Natural killer cell treated with Interleukin-12 subunit alpha and Interleukin-12 subunit beta and Interleukin-15 and Interleukin-18, amount 100 ng/mL, for 72 hours (primary cell): ENCODE measurements around the gene ATG4A. TPM values are rescaled to one million over a fixed set of nuclear protein-coding genes. Genes with fewer than 3 reads are reported as not detected.

ENCODE experiments used
- ATAC-seq, 2 donors: fragments of 150-1000 bp; cut with Tn5 transposase in 1 of 2; sonication (Bioruptor Pico), chemical (Tn5 transposase) in 1 of 2; 2 replicates each; pipeline ENCODE4 v1.10.0; 2021
- DNase-seq: peaks from one replicate; pipeline ENCODE4 v3.0.0; 2022; ENCODE audit warnings: low spot score
- H3K27ac Mint-ChIP-seq, 2 donors: 1 replicate in 1 of 2; 2 replicates in 1 of 2; pipeline ENCODE4 v1.8.0; 2022; ENCODE audit warnings: mixed read lengths in 2 of 2, mild to moderate bottlenecking in 1 of 2, moderate library complexity in 1 of 2
- H3K27me3 Mint-ChIP-seq, 2 donors: 1 replicate in 1 of 2; 2 replicates in 1 of 2; pipeline ENCODE4 v1.8.0; 2022; ENCODE audit warnings: mixed read lengths in 2 of 2
- H3K36me3 Mint-ChIP-seq: one replicate; pipeline ENCODE4 v1.8.0; 2022; ENCODE audit warnings: mixed read lengths
- H3K4me1 Mint-ChIP-seq, 2 donors: 1 replicate in 1 of 2; 2 replicates in 1 of 2; pipeline ENCODE4 v1.8.0; 2022; ENCODE audit warnings: low read depth in 2 of 2, mixed read lengths in 2 of 2, mild to moderate bottlenecking in 1 of 2
- H3K4me3 Mint-ChIP-seq: one replicate; pipeline ENCODE4 v1.8.0; 2022; ENCODE audit warnings: mixed read lengths
- H3K9me3 Mint-ChIP-seq: 2 replicates; pipeline ENCODE4 v1.8.0; 2022; ENCODE audit warnings: mixed read lengths
- total RNA-seq, 2 donors: library from RNA; stranded (reverse); gene quantifications; one replicate each; pipeline ENCODE4 v1.2.3, GENCODE V29; 2022

Gene ATG4A
- total RNA-seq, 2 donors from 2014 or later, result 12.0 to 17.8 TPM

- Mint-ChIP-seq H3K4me3 (no peak overlapping the region), H3K27me3 (no peaks in the 10 kb centered on the region), H3K36me3 (no peaks in the 10 kb centered on the region), H3K27ac (no peak overlapping the region), H3K9me3 (no peaks in the 10 kb centered on the region), H3K4me1 (peaks cover 0 to 5% of the 10 kb centered on the region in 2 donors)
- ATAC-seq, result no peak
- no peak for DNase-seq
Observed at GRCh38 chrX:108088511-108088910, 3.1 kb upstream of the ATG4A start.

DNA sequence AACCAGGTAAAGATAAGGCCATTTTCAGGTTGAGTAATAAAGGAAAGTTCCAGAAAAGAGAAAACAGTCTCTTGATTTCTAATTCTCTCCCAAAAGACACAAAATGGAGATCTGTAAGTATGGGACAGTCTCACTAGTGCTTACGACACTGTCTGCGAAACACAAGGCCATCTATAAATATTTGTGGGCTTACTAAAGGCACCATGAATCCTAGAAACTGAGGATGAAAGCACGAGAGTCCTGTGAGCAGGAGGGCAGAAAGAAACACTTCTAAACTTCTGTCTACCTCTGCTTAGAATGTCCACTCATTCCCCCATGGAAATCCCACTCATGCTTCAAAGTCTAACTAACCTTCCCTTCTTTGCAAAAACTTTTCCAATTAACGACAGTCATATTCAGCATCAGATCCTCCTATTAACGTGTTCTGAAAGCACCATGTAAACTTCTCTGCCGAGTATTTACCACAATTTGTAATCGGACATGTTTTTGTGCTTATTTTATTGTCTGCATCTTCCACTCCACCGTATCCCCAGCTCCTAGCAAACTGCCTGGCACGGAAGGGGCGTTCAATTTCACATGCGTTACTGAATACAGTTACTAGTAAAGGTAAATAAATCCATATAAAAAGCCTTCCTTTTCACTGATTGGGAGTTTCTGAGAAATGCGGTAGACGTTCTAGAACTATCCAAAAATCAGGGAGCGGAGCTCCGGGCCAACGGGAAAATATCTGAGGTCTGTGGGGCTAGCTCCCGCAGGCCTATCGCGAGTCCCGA lies 901 bp upstream of the ATG4A start:
- ATAC-seq, result no peak
- Mint-ChIP-seq H3K4me1 (peaks cover 0 to 13% of the 10 kb centered on the region in 2 donors), H3K4me3 (no peak overlapping the region), H3K36me3 (no peaks in the 10 kb centered on the region), H3K27ac (no peak overlapping the region), H3K9me3 (no peaks in the 10 kb centered on the region), H3K27me3 (no peaks in the 10 kb centered on the region)
- DNase-seq, result no peak

DNA sequence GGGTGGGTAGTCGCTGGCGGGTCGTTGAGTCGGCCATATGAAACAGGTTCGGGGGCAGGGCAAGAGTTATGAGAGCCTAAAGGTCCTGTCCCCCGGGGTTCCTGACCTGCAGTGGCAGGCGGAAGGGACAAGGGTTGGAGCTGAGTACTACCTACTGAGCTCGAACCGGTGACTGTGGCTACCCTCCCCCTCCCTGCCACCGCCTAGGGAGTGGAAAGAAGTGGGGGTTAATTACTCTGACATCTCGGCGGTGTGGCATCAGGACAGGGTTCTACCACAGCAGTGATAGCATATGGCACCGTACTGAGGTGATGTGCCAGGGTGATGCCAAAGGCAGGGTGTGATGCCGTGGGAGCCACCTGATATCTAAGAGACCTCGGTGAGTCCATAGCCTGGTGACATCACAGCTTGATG lies 307 bp downstream of the ATG4A start:
- ATAC-seq (peak; percentile 49 to 52), DNase-seq (no peak)
- H3K9me3 Mint-ChIP-seq, result no peaks in the 10 kb centered on the region
- H3K27ac Mint-ChIP-seq, result no peak overlapping the region
- H3K27me3 Mint-ChIP-seq, result no peaks in the 10 kb centered on the region
- no peak overlapping the region for H3K4me3 Mint-ChIP-seq
- H3K36me3 Mint-ChIP-seq, result no peaks in the 10 kb centered on the region
- H3K4me1 Mint-ChIP-seq, result peaks cover 0 to 13% of the 10 kb centered on the region in 2 donors

DNA sequence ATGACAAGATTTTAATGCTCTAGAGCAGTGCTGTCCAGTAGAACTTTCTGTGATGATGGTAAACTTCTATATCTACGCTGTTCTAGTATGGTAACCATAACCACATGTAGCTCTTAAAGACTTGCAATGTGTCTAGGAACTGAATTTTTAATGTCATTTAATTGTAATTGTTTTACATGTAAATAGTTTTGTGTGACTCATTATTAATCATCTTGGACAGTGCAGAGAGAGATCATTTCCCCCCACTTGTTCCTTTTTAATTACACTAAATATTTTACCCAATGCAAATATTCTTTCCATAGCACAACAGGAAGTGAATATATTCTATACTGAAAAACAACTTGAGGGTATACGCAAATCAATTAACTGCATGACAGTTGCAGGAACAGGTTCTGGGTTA lies 5.8 kb downstream of the ATG4A start:
- H3K4me3 Mint-ChIP-seq, result no peak overlapping the region
- no peak overlapping the region for H3K27ac Mint-ChIP-seq
- no peak for DNase-seq
- peaks cover 0 to 13% of the 10 kb centered on the region in 2 donors for H3K4me1 Mint-ChIP-seq
- no peak for ATAC-seq
- H3K9me3 Mint-ChIP-seq, result no peaks in the 10 kb centered on the region
- no peaks in the 10 kb centered on the region for H3K36me3 Mint-ChIP-seq
- H3K27me3 Mint-ChIP-seq, result peaks cover 0 to 5% of the 10 kb centered on the region in 2 donors

DNA sequence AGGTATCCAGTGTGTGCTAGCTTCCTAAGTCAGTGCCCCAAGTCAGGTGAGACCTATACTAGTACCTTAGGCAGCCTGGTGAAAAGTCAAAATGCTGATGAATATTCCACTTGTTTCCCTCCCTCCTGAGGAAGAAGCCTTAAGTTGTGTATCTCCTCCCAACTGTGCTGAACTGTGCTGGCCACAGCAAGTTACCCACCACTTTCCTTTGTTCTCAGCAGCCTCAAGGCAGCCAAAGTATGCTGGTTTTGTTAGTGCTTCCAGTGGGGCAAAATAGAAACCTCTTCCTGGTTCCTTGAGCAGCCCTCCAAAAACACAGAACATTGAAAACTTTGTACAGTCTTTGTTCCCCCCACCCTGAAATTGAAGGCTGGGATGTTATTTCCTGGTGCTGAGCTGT lies 13.9 kb downstream of the ATG4A start:
- Mint-ChIP-seq H3K36me3 (no peaks in the 10 kb centered on the region), H3K27me3 (peaks cover 0 to 8% of the 10 kb centered on the region in 2 donors), H3K9me3 (no peaks in the 10 kb centered on the region), H3K4me1 (peaks cover 3 to 6% of the 10 kb centered on the region in 2 donors), H3K27ac (no peak overlapping the region), H3K4me3 (no peak overlapping the region)
- DNase-seq (no peak), ATAC-seq (no peak)

GRCh38 chrX:108114541-108114940 lies 23.0 kb downstream of the ATG4A start:
- Mint-ChIP-seq H3K9me3 (no peaks in the 10 kb centered on the region), H3K36me3 (peaks cover 8% of the 10 kb centered on the region), H3K27ac (no peak overlapping the region), H3K4me3 (no peak overlapping the region), H3K4me1 (peaks cover 0 to 14% of the 10 kb centered on the region in 2 donors), H3K27me3 (peaks cover 0 to 6% of the 10 kb centered on the region in 2 donors)
- no peak for ATAC-seq
- DNase-seq, result no peak

GRCh38 chrX:108117988-108118387 lies 26.4 kb downstream of the ATG4A start:
- no peak for ATAC-seq

GRCh38 chrX:108121291-108121690 lies 29.7 kb downstream of the ATG4A start:
- Mint-ChIP-seq H3K4me3 (no peak overlapping the region), H3K27ac (no peak overlapping the region), H3K9me3 (no peaks in the 10 kb centered on the region), H3K4me1 (peaks cover 4 to 15% of the 10 kb centered on the region in 2 donors), H3K27me3 (peaks cover 0 to 7% of the 10 kb centered on the region in 2 donors), H3K36me3 (no peaks in the 10 kb centered on the region)
- ATAC-seq (no peak), DNase-seq (no peak)

More at GRCh38 chrX:108117988-108118387, 26.4 kb downstream of the ATG4A start:
- H3K4me3 Mint-ChIP-seq, result no peak overlapping the region
- no peaks in the 10 kb centered on the region for H3K9me3 Mint-ChIP-seq
- peaks cover 0 to 6% of the 10 kb centered on the region in 2 donors for H3K27me3 Mint-ChIP-seq
- H3K4me1 Mint-ChIP-seq, result peaks cover 0 to 8% of the 10 kb centered on the region in 2 donors
- H3K27ac Mint-ChIP-seq, result no peak overlapping the region
- no peak for DNase-seq
- H3K36me3 Mint-ChIP-seq, result peaks cover 5% of the 10 kb centered on the region

DNA sequence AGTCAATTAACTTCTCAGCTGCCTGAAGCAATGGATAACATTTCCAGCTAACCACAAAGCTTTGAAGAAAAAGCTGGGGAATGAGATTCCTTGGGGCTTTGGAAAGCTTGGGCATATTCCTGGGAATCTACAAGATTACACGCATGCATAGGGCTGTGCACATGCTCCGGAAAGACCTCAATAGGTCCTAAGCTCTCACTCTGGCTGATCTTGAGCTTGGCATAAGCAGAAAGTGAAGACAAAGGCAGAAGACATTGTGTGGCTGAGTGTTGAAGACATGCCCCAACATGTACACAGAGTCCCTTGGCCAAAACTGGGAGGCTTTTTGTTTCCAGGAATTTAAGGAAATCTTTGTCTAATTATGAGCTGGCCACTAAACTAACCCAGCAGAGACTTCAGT lies 31.2 kb downstream of the ATG4A start:
- ATAC-seq, result no peak
- Mint-ChIP-seq H3K4me3 (no peak overlapping the region), H3K27me3 (peaks cover 0 to 3% of the 10 kb centered on the region in 2 donors), H3K9me3 (no peaks in the 10 kb centered on the region), H3K4me1 (peaks cover 4 to 7% of the 10 kb centered on the region in 2 donors), H3K36me3 (no peaks in the 10 kb centered on the region), H3K27ac (no peak overlapping the region)
- DNase-seq, result no peak

DNA sequence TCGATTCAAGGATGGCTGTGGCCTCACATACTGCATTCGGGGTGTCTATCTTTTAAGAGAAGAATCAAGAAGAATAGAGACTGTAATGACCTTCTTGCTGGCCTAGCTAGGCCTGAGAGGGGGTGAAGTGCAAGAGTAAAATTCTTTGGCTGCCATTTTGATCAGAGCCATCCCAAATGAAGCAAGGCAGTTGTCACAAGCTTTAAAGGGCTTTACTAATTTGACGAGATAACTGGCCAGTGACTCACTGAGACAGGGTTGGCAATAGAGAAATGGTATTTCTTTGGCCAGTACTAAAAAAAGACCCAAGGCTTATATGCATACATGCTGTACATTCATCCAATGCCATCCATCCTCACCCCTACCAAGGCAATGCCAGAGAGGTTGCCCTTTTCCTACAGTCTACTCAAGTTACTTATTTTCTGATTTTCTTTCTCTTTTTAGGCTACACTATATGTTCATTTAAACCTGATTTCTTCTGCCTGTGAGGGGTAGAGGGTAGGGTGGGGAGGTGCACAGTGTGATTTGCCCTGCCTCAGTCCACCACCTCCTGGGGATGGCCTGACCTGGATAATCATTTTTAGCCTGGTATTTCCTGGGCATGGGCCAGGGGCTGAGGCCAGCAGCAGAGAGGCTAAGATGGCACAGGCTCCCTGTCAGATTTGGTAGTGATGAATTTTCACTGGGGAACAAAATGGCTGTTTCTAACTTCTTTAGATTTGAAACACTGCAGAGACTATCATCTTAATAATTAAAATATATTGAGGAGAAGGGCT lies 32.2 kb downstream of the ATG4A start:
- peaks cover 0 to 3% of the 10 kb centered on the region in 2 donors for H3K27me3 Mint-ChIP-seq
- peaks cover 4 to 7% of the 10 kb centered on the region in 2 donors for H3K4me1 Mint-ChIP-seq
- no peak for ATAC-seq
- no peak for DNase-seq
- no peaks in the 10 kb centered on the region for H3K9me3 Mint-ChIP-seq
- H3K4me3 Mint-ChIP-seq, result no peak overlapping the region
- H3K36me3 Mint-ChIP-seq, result no peaks in the 10 kb centered on the region
- no peak overlapping the region for H3K27ac Mint-ChIP-seq

- ATAC-seq (no peak), DNase-seq (no peak)
- H3K4me3 Mint-ChIP-seq, result no peak overlapping the region
- peaks cover 4% of the 10 kb centered on the region for H3K36me3 Mint-ChIP-seq
- peaks cover 4 to 7% of the 10 kb centered on the region in 2 donors for H3K4me1 Mint-ChIP-seq
- H3K27ac Mint-ChIP-seq, result no peak overlapping the region
- H3K9me3 Mint-ChIP-seq, result no peaks in the 10 kb centered on the region
- H3K27me3 Mint-ChIP-seq, result peaks cover 0 to 3% of the 10 kb centered on the region in 2 donors
Observed at GRCh38 chrX:108126661-108127060, 35.1 kb downstream of the ATG4A start.

DNA sequence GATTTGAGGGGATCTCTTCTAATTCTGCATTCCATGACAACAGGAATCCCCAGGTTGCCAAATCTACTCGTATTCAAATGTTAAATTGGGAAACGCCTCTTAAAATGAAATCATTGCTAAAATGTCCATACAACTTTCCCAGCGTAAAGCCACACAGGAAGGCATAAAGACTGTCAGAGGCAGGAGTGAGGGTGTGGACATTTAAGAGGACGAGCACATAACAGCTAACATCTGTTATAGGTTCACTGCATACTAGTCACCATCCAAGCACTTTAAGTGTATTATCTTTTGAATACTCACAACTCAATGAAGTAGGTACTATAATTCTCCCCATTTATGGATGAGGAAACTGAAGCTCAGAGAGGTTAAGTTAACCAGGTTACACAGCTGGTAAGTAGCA lies 35.6 kb downstream of the ATG4A start:
- Mint-ChIP-seq H3K36me3 (peaks cover 4% of the 10 kb centered on the region), H3K27ac (no peak overlapping the region), H3K27me3 (peaks cover 0 to 3% of the 10 kb centered on the region in 2 donors), H3K4me3 (no peak overlapping the region), H3K9me3 (no peaks in the 10 kb centered on the region), H3K4me1 (peaks cover 4 to 7% of the 10 kb centered on the region in 2 donors)
- no peak for ATAC-seq
- DNase-seq, result no peak

GRCh38 chrX:108130889-108131288 lies 39.3 kb downstream of the ATG4A start:
- Mint-ChIP-seq H3K4me1 (no peaks in the 10 kb centered on the region), H3K27me3 (no peaks in the 10 kb centered on the region), H3K4me3 (no peak overlapping the region), H3K9me3 (no peaks in the 10 kb centered on the region), H3K27ac (no peak overlapping the region), H3K36me3 (peaks cover 4% of the 10 kb centered on the region)
- ATAC-seq (no peak), DNase-seq (no peak)

GRCh38 chrX:108131471-108131870 lies 39.9 kb downstream of the ATG4A start:
- no peak overlapping the region for H3K27ac Mint-ChIP-seq
- H3K27me3 Mint-ChIP-seq, result no peaks in the 10 kb centered on the region
- H3K9me3 Mint-ChIP-seq, result no peaks in the 10 kb centered on the region
- ATAC-seq, result no peak
- H3K4me3 Mint-ChIP-seq, result no peak overlapping the region
- H3K4me1 Mint-ChIP-seq, result no peaks in the 10 kb centered on the region
- DNase-seq, result no peak
- H3K36me3 Mint-ChIP-seq, result peaks cover 4% of the 10 kb centered on the region
